Pulmonary artery endothelial cell (primary cell): ENCODE results near the gene DDX4. TPM values are rescaled to one million over a fixed set of nuclear protein-coding genes. Genes with fewer than 3 reads are reported as not detected.
"Not testable (repeated sequence)": the region's sequence is repeated elsewhere in the genome, so short reads cannot be mapped to it uniquely, and the experiment has no call there.

Experiments
- DNase-seq: peaks from one replicate; pipeline ENCODE4 v3.0.0-alpha.2; 2011; ENCODE audit warnings: low read depth, low spot score
- total RNA-seq: library from RNA; depleted of rRNA; stranded (reverse); fragments of >200 nt; gene quantifications from 2 replicates; pipeline ENCODE4 v1.2.3, GENCODE V29; 2014

Gene DDX4
- total RNA-seq, 1 donor from 2014 or later, result not detected

DNA sequence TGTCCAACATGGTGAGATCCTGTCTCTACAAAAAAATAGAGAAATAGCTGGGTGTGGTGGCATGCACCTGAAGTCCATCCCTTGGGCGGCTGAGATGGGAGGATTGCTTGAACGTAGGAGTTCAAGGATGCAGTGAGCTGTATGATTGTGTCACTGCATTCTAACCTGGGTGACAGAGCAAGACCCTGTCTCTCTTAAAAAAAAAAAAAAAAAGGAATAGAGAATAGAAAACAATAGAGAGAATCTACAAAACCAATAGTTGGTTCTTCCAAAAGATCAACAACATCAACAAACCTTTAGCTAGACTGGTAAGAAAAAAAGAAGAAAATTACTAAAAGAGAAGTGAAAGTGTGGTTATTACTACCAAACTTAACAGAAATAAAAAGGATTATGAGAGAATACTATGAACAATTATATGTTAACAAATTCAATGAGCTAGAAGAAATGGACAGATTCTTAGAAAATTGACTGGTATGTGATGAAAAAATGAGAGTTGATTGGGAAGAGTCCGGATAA, 17.6 kb upstream of the DDX4 start:
- no peak for DNase-seq

- no peak for DNase-seq
Measured at GRCh38 chr5:55724281-55724680, 13.6 kb upstream of the DDX4 start.

- no peak for DNase-seq
Measured at GRCh38 chr5:55731848-55732247, 6.0 kb upstream of the DDX4 start.

DNA sequence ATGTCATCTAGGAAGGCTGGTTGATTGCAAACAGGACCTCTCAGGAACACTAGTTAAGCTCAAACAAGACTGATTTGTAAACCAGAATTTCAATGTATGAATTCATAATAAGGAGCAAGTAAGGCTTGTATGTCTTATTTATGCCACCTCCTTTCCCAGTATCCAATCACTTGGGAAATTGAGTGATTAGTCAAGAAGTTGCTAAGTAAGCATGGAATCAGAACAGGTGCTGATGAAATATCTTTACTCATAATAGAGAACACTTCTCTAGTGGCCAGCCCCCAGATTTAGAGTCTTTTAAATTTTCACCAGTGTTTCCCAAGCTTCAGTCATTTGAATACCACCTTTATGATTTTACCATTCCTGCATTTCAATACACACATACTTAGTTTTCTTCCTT, 5.3 kb upstream of the DDX4 start:
- DNase-seq, result no peak

DNA sequence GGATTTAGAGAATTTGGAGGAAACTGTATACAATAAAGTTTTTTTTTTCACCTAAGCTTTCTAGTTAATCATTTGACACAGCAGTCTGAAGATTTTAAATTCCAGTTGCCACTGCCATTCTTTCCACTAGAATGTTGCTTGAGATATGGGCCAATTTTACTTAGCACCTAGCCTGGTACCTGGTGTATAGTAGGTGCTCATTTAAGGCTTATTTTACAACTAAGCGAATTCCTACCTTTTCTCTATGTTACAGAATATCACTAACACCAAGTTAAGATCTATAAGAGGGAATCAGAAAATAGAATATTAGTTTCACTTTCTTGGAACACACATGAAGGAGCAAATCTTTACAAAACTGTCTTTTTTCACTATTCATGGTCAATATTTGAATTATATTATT, 3.2 kb upstream of the DDX4 start:
- no peak for DNase-seq

GRCh38 chr5:55742778-55743177, 4.9 kb downstream of the DDX4 start:
- DNase-seq, result no peak

DNA sequence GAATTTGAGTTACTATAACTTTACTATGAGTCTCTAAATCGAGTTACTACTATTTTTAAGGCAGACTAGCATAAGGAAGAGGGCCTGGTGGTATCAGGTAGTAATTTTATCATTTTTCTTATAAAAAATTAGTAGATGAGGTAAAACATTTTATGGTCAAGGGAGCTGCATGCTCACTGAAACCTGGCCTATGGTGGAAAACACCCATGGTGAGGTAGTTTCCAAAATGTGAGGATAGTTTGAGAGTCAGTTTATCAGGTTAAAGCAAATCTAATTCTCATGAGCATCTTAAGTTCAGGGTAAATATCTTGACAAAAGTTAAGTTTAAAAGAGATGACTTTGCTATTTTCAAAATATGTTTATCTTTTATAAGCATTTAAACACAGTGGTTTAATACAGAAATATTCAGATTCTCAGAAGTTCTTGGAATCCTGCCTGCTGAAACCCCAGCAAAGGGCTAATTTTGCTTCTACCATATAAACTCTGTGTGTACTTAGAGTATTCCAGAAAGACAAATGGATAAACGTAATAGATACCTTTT, 10.0 kb downstream of the DDX4 start:
- no peak for DNase-seq

GRCh38 chr5:55749387-55749786, 11.5 kb downstream of the DDX4 start:
- no peak for DNase-seq

DNA sequence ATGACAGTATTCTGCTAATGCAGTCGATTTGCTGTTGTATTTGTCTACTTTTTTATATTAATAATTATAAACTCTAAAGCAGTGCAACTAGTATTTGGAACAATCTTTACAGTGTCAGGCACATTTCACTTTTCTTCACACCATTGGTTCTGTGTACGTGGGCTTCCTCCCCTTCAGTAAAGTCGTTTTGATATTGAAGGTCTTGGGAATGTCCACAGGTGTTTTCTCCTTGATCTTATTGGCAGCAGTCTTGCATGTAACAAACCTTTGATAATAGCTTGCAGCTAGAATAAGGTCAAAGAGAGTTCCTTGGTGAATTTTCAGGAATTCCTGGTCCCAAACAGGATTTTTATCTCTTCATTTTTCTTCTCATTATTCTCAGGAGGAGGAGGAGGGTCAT, 12.2 kb downstream of the DDX4 start:
- DNase-seq, result no peak

DNA sequence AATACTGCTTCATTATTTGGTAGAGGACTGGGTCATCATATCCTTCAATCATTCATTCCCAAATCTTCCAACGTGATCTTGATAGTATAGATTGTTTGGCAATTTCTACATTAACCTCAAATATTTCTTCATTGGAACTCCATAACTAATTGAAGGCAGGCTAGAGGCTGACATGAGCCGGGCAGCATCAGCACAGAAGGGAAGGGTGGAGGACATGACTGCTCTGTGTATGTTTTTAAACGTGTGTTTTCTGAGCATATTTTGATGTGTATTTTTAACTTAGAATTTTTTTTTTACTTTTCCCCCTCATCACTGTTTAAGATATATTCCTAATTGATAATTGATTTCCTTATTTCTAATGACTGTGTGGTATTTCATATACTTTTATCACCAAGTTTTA, 12.6 kb downstream of the DDX4 start:
- DNase-seq, result no peak

DNA sequence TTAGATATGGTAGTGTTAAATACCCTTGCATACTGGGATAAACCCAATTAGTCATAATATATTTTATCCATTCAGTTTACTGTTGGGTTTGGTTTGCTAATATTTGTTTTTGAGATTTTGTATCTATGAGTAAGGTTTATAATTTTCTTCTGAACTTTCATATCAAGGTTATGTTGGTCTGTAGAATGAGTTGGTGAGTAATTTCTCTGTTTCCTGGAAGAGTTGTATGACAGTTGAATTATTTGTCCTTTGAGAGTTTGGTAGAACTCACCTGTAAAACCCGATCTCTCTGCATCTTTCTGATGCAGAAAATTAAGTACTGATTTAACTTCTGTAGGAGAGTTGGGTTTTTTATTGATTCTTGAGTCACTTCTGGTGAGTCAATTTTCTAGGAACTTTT, 20.4 kb downstream of the DDX4 start:
- no peak for DNase-seq

DNA sequence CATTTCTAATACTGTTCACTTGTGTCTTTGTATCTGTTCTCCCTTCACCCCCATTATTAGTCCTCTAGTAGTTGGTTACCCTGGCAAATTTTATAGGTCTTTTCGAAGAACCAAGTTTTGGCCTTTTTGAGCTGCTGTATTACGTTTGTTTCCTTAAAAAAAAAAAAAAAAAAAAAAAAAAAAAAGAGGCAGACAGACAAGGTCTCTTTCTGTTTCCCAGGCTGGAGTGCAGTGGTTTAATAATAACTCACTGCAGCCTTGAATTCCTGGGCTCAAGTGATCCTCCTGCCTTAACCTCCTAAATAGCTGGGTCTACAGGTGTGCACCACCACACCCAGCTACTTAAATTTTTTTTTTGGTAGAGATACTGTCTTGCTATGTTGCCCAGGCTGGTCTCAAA, 20.9 kb downstream of the DDX4 start:
- DNase-seq, result no peak

GRCh38 chr5:55761721-55762120, 23.9 kb downstream of the DDX4 start:
- not testable (repeated sequence) for DNase-seq

DNA sequence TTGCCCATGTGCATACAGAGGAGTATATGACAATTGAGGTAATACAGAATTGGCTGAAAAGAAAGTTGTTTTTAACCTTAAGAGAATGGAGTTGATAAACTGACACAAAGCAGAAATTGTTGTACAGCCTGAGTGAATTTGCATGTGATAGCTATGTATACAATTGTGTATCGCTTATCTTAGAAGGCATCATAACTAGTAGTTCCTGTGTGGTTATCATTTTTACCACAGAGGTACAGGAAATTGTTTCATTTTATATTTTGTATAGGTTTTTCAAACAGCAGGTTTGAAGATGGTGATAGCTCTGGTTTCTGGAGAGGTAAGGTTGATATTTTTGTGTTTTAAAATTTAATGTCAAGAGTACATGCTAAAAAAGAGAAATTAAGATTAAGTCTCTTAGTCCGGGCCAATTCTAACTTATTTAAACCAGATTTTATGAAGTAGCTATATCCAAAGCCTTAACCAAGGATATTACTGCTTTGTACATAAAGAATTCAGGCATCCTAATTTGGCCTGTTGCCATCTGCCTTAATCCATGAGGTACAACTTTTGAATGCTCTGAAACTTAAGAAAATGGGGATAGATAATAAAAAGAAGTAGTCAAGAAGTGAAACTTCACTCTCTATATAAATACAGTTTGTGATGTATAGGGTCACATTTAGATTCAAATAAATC, 26.0 kb downstream of the DDX4 start:
- DNase-seq, result no peak

DNA sequence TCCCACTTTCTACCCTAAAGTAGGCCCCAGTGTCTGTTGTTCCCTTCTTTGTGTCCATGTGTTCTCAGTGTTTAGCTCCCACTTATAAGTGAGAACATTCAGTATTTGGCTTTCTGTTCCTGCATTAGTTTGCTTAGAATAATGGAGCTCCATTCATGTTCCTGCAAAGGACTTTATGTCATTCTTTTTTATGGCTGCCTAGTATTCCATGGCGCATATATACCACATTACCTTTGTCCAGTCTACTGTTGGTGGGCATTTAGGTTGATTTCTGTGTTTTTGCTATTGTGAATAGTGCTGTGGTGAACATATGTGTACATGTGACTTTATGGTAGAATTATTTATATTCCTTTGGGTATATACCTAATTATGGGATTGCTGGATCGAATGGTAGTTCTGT, 30.4 kb downstream of the DDX4 start:
- DNase-seq, result no peak

DNA sequence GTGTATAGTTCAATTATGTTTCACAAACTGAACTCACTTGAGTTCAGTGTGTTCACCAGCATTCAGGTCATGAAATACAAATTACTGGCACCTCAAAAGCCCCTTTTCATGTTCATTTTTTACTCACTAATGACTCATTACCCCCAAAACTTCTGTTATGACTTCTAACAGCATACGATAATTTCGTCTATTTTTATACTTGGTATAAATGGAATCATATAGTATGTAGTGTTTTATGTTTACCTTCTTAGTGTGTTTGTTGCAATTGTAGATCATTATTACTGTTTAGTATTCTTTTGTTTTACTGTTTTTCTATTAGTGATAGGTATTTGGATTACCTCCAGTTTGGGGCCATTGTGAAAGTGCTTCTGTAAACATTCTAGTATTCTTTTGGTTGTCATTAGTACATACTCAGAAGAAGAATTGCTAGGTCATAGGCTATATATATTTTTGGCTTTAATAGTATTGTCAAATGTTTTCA, 33.4 kb downstream of the DDX4 start:
- DNase-seq, result no peak

- DNase-seq, result no peak
Measured at GRCh38 chr5:55773057-55773456, 35.2 kb downstream of the DDX4 start.

DNA sequence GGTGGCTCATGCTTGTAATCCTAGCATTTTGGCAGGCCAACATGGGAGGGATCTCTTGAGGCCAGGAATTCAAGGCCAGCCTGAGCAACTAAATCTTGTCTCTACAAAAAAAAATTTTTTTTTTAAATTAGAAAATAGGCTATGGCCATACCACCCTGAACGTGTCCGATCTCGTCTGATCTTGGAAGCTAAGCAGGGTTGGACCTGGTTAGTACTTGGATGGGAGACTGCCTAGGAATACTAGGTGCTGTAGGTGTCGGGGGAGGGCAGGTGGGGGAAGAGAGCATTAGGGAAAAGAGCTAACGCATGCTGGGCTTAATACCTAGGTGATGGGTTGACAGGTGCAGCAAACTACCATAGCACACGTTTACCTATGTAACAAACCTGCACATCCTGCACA, 39.5 kb downstream of the DDX4 start:
- DNase-seq, result no peak

- no peak for DNase-seq
Measured at GRCh38 chr5:55800924-55801323, 63.1 kb downstream of the DDX4 start.

DNA sequence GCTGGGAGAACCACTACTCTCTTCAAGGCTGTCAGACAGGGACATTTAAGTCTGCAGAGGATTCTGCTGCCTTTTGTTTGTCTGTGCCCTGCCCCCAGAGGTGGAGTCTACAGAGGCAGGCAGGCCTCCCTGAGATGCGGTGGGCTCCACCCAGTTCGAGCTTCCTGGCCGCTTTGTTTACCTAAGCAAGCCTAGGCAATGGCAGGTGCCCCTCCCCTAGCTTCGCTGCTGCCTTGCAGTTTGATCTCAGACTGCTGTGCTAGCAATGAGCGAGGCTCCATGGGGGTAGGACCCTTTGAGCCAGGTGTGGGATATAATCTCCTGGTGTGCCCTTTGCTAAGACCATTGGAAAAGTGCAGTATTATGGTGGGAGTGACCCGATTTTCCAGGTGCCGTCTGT, 71.0 kb downstream of the DDX4 start:
- DNase-seq, result not testable (repeated sequence)

GRCh38 chr5:55815939-55816338, 78.1 kb downstream of the DDX4 start:
- not testable (repeated sequence) for DNase-seq

- DNase-seq, result no peak
Measured at GRCh38 chr5:55816342-55816741, 78.5 kb downstream of the DDX4 start.

GRCh38 chr5:55817030-55817429, 79.2 kb downstream of the DDX4 start:
- DNase-seq, result no peak
